Activated B cell treated with CpG ODN at 0.5 μM for 24 hours (primary cell): ENCODE results near the gene CATSPER1. TPM values are rescaled to one million over a fixed set of nuclear protein-coding genes. Genes with fewer than 3 reads are reported as not detected.

Experiments used
- ATAC-seq: fragments of 200-7000 bp; cut with Tn5 transposase; one replicate; pipeline ENCODE4 v1.10.0; 2021; ENCODE audit warnings: low read depth, mild to moderate bottlenecking, moderate library complexity
- CTCF ChIA-PET: fragments of 350-600 bp; sonication (Branson Sonifier 250); formaldehyde crosslinking; loops from one replicate; lab custom pipeline; 2021; ENCODE audit warnings: antibody characterized with exemption; lab: Charles Lee
- POLR2A ChIA-PET: fragments of 350-600 bp; sonication (Branson Sonifier 250); formaldehyde crosslinking; loops from one replicate; lab custom pipeline; 2021; ENCODE audit warnings: antibody characterized with exemption; lab: Charles Lee
- DNase-seq: peaks from one replicate; pipeline ENCODE4 v3.0.0; 2022
- H3K27ac Mint-ChIP-seq: one replicate; pipeline ENCODE4 v1.8.0; 2020; ENCODE audit warnings: mixed read lengths
- H3K27me3 Mint-ChIP-seq: one replicate; pipeline ENCODE4 v1.8.0; 2021; ENCODE audit warnings: mixed read lengths
- H3K36me3 Mint-ChIP-seq: one replicate; pipeline ENCODE4 v1.8.0; 2021; ENCODE audit warnings: low read depth, mixed read lengths
- H3K4me1 Mint-ChIP-seq: one replicate; pipeline ENCODE4 v1.8.0; 2021; ENCODE audit warnings: mixed read lengths
- H3K4me3 Mint-ChIP-seq: one replicate; pipeline ENCODE4 v1.8.0; 2020; ENCODE audit warnings: mild to moderate bottlenecking, mixed read lengths
- H3K9me3 Mint-ChIP-seq: one replicate; pipeline ENCODE4 v1.8.0; 2020; ENCODE audit warnings: mixed read lengths
- CTCF ChIP-seq: fragments of 200-600 bp; IDR thresholded peaks from one replicate; pipeline ENCODE4 v1.8.0; 2022; ENCODE audit warnings: antibody characterized with exemption, mild to moderate bottlenecking
- intact Hi-C: fragments of 100-400 bp; cut with micrococcal nuclease; formaldehyde crosslinking; loops from one replicate; pipeline ENCODE4 v1.15.1; 2024
- total RNA-seq: library from RNA; stranded (reverse); gene quantifications from 2 replicates; pipeline ENCODE4 v1.2.3, GENCODE V29; 2022

The CATSPER1 gene
- total RNA-seq, 1 donor from 2014 or later = not detected

- CTCF ChIA-PET = interaction anchor here (1.1 kb wide), 1 partner anchor 95 kb away, joined by 4 read pairs; no protein-coding TSS in a partner anchor
- Mint-ChIP-seq H3K9me3 (no peaks in the 10 kb centered on the region), H3K4me3 (no peak overlapping the region), H3K27ac (no peak overlapping the region), H3K36me3 (peaks cover 45% of the 10 kb centered on the region), H3K4me1 (no peaks in the 10 kb centered on the region), H3K27me3 (no peaks in the 10 kb centered on the region)
- no peak for TF ChIP-seq CTCF
- intact Hi-C loops = no loop called here
- POLR2A ChIA-PET = interaction anchor here (0.6 kb wide), 2 partner anchors 113 to 390 kb away, joined by 3 to 4 read pairs; no protein-coding TSS in a partner anchor
- ATAC-seq (no peak), DNase-seq (no peak)
Observed at GRCh38 chr11:65979261-65979759, 47.0 kb downstream of the CATSPER1 start.

DNA sequence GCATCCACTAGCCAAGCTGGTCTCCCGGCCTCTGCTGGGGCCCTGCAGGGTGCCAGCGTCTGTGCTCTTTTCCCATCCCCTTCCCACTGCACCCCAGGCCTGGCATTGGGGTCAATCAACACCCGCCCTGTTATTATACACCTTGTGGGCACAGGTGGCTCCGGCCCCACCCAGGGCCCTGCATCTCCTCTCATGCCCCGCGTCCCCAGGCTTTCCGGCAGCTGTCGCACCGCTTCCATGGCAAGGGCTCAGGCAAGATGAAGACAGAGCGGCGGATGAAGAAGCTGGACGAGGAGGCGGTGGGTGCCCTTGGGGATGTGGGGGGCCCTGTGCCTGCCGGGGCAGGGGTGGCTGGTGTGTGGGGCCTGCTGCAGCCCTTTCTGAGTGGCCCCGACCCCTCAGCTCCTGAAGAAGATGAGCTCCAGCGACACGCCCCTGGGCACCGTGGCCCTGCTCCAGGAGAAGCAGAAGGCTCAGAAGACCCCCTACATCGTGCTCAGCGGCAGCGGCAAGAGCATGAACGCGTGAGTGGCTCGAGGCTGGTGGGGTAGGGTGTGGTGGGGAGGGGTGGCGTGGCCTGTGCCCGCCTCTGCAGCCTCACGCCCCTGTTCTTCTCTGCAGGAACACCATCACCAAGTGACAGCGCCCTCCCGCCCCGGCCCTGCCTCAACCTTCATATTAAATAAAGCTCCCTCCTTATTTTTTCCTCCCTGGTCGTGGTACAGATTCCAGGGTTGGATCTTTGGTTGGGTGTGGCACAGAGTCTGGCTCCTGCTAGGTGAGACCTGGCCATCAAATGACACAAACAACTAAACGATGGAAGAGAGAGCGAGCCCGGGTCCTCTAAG is 47.7 kb downstream of the CATSPER1 start:
- ATAC-seq = no peak
- no peak for TF ChIP-seq CTCF
- H3K27me3 Mint-ChIP-seq = no peaks in the 10 kb centered on the region
- no peak overlapping the region for H3K27ac Mint-ChIP-seq
- POLR2A ChIA-PET = interaction anchor here (0.6 to 0.8 kb wide), 4 partner anchors 63 to 389 kb away, joined by 3 to 7 read pairs (median 4); partner anchors contain the start of gene KAT5
- peaks cover 48% of the 10 kb centered on the region for H3K36me3 Mint-ChIP-seq
- DNase-seq = no peak
- no peaks in the 10 kb centered on the region for H3K4me1 Mint-ChIP-seq
- H3K4me3 Mint-ChIP-seq = no peak overlapping the region
- CTCF ChIA-PET = no interaction called here
- H3K9me3 Mint-ChIP-seq = no peaks in the 10 kb centered on the region
- intact Hi-C loops = no loop called here

DNA sequence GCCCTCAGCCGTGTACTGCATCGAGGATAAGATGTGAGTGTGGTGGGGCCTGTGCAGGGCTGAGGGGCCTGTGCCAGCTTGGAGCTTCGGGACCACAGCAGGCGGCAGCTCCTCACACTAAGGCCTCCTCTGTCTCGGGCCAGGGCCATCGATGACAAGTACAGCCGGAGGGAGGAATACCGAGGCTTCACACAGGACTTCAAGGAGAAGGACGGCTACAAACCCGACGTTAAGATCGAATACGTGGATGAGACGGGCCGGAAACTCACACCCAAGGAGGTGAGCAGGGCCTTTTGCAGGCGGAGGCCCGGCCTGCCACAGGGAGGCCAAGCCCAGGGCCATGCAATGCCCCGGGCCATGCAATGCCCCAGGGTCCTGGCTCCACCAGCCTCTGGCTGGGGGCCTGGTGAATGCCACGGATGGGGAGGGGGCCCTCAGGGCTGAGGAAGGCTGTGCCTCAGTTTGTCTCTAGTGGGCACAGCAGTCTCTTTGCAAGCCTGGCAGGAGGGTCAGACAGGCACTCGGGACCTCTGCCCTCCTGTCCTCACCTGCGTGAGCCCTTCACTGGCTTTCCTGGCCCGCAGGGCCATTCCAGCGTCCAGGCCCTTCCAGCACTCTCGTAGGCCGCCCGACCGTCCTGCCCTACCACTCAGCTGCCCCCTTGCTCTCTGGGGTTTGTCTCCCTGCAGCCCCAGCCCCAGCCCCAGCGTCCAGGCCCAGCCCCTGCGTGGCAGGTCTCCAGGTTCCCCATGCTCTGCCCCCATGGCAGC is 48.5 kb downstream of the CATSPER1 start:
- H3K36me3 Mint-ChIP-seq = peaks cover 54% of the 10 kb centered on the region
- ATAC-seq (no peak), DNase-seq (no peak)
- H3K9me3 Mint-ChIP-seq = no peaks in the 10 kb centered on the region
- ChIA-PET POLR2A (interaction anchor here (0.7 to 0.8 kb wide), 2 partner anchors 62 to 266 kb away, joined by 3 to 7 read pairs; partner anchors contain the start of gene KAT5), CTCF (no interaction called here)
- H3K4me3 Mint-ChIP-seq = no peak overlapping the region
- no peaks in the 10 kb centered on the region for H3K27me3 Mint-ChIP-seq
- intact Hi-C loops = no loop called here
- no peak for TF ChIP-seq CTCF
- no peak overlapping the region for H3K27ac Mint-ChIP-seq
- H3K4me1 Mint-ChIP-seq = no peaks in the 10 kb centered on the region

GRCh38 chr11:65976216-65977176 is 49.8 kb downstream of the CATSPER1 start:
- Mint-ChIP-seq H3K4me1 (no peaks in the 10 kb centered on the region), H3K9me3 (no peaks in the 10 kb centered on the region), H3K27ac (no peak overlapping the region), H3K36me3 (peaks cover 65% of the 10 kb centered on the region), H3K4me3 (no peak overlapping the region), H3K27me3 (no peaks in the 10 kb centered on the region)
- TF ChIP-seq CTCF = no peak
- intact Hi-C loops = no loop called here
- DNase-seq = no peak
- ChIA-PET POLR2A (interaction anchor here (0.6 kb wide), 1 partner anchor 132 kb away, joined by 5 read pairs; no protein-coding TSS in a partner anchor), CTCF (no interaction called here)
- ATAC-seq = no peak
